CD14-positive monocyte (primary cell): ENCODE data around the gene CFTR. TPM values are rescaled to one million over a fixed set of nuclear protein-coding genes. Genes with fewer than 3 reads are reported as not detected.

Source experiments
- DNase-seq, 3 donors: peaks; one replicate each; pipeline ENCODE4 v3.0.0-alpha.2; 2011 to 2022
- H2AFZ ChIP-seq: 2 replicates; pipeline ENCODE4 v1.6.0; 2012; ENCODE audit warnings: mild to moderate bottlenecking, low read depth, low read length, inconsistent platforms; ENCODE audit not compliant: insufficient read depth, poor library complexity, severe bottlenecking
- H3K27ac ChIP-seq, 2 donors: 1 replicate in 1 of 2; 2 replicates in 1 of 2; pipeline ENCODE4 v1.5.1; 2012 to 2013; ENCODE audit warnings: low read length in 2 of 2, control low read depth in 1 of 2, inconsistent platforms in 1 of 2, low read depth in 1 of 2, mild to moderate bottlenecking in 1 of 2
- H3K27me3 ChIP-seq, 2 donors: one replicate each; pipeline versions ENCODE4 v1.6.0 to v1.6.1; 2011 to 2013; ENCODE audit warnings: low read length in 2 of 2; ENCODE audit not compliant: control insufficient read depth in 2 of 2, insufficient read depth in 2 of 2
- H3K36me3 ChIP-seq, 2 donors: replicated peaks in 1 of 2; 1 replicate in 1 of 2; 2 replicates in 1 of 2; pipeline versions ENCODE4 v1.5.1 to v1.6.1; 2012 to 2013; ENCODE audit warnings: low read length in 2 of 2, control low read depth in 1 of 2, inconsistent platforms in 1 of 2, mild to moderate bottlenecking in 1 of 2; ENCODE audit not compliant: insufficient read depth in 2 of 2, control insufficient read depth in 1 of 2
- H3K4me1 ChIP-seq, 2 donors: 1 replicate in 1 of 2; 2 replicates in 1 of 2; pipeline versions ENCODE4 v1.5.1 to v1.6.1; 2012 to 2013; ENCODE audit warnings: low read length in 2 of 2, control low read depth in 1 of 2, inconsistent platforms in 1 of 2, mild to moderate bottlenecking in 1 of 2, moderate library complexity in 1 of 2; ENCODE audit not compliant: insufficient read depth in 2 of 2, control insufficient read depth in 1 of 2
- H3K4me2 ChIP-seq: replicated peaks from 2 replicates; pipeline ENCODE3; 2012; ENCODE audit warnings: low read length, moderate library complexity, mild to moderate bottlenecking; ENCODE audit not compliant: poor library complexity, severe bottlenecking; ENCODE audit errors: extremely low read depth
- H3K4me3 ChIP-seq, 3 experiments: fragments of 200-600 bp in 1 of 3; sonication (generic) in 1 of 3; replicated peaks in 1 of 3; 1 replicate in 2 of 3; 2 replicates in 1 of 3; pipeline ENCODE4 v1.5.1; 2011 to 2013; ENCODE audit warnings: low read length in 3 of 3, mild to moderate bottlenecking in 3 of 3, control low read depth in 2 of 3, low read depth in 2 of 3, inconsistent platforms in 1 of 3, moderate library complexity in 1 of 3
- H3K79me2 ChIP-seq: 2 replicates; pipeline ENCODE4 v1.6.0; 2012; ENCODE audit warnings: mild to moderate bottlenecking, control low read depth, inconsistent platforms, low read length, moderate library complexity; ENCODE audit not compliant: insufficient read depth
- H3K9ac ChIP-seq: 2 replicates; pipeline ENCODE4 v1.6.0; 2017; ENCODE audit warnings: low read length, mild to moderate bottlenecking; ENCODE audit not compliant: insufficient read depth, poor library complexity, severe bottlenecking
- H3K9me3 ChIP-seq, 2 donors: replicated peaks in 1 of 2; 1 replicate in 1 of 2; 2 replicates in 1 of 2; pipeline versions ENCODE4 v1.5.1 to v1.6.1; 2012 to 2013; ENCODE audit warnings: low read length in 2 of 2, control low read depth in 1 of 2; ENCODE audit not compliant: control insufficient read depth in 1 of 2, insufficient read depth in 1 of 2
- H4K20me1 ChIP-seq: 2 replicates; pipeline ENCODE4 v1.6.0; 2012; ENCODE audit warnings: mild to moderate bottlenecking, low read length, control low read depth, moderate library complexity; ENCODE audit not compliant: insufficient read depth
- H3K27ac Mint-ChIP-seq, 7 donors: one replicate each; pipeline ENCODE4 v1.8.0; 2020; ENCODE audit warnings: mild to moderate bottlenecking in 7 of 7, mixed read lengths in 7 of 7, moderate library complexity in 6 of 7, inconsistent platforms in 2 of 7
- H3K27me3 Mint-ChIP-seq, 3 donors: one replicate each; pipeline ENCODE4 v1.8.0; 2021 to 2022; ENCODE audit warnings: low read depth in 3 of 3, mild to moderate bottlenecking in 3 of 3, mixed read lengths in 3 of 3, moderate library complexity in 3 of 3, inconsistent platforms in 1 of 3
- H3K36me3 Mint-ChIP-seq, 2 donors: one replicate each; pipeline ENCODE4 v1.8.0; 2020; ENCODE audit warnings: mixed read lengths in 2 of 2, inconsistent platforms in 1 of 2, mild to moderate bottlenecking in 1 of 2
- H3K4me1 Mint-ChIP-seq: one replicate; pipeline ENCODE4 v1.8.0; 2020; ENCODE audit warnings: mild to moderate bottlenecking, mixed read lengths
- H3K4me3 Mint-ChIP-seq, 2 donors: one replicate each; pipeline ENCODE4 v1.8.0; 2020; ENCODE audit warnings: mild to moderate bottlenecking in 2 of 2, mixed read lengths in 2 of 2, moderate library complexity in 1 of 2
- H3K9me3 Mint-ChIP-seq, 7 donors: one replicate each; pipeline ENCODE4 v1.8.0; 2020 to 2022; ENCODE audit warnings: mixed read lengths in 7 of 7, mild to moderate bottlenecking in 6 of 7, moderate library complexity in 6 of 7, inconsistent platforms in 2 of 7
- WGBS: methylation state at CpG from one replicate; pipeline ENCODE4 v1.1.5; 2013; ENCODE audit warnings: missing lambda C conversion rate; ENCODE audit not compliant: insufficient coverage; 5-methylcytosine and 5-hydroxymethylcytosine counted together
- intact Hi-C, 2 donors: fragments of 100-400 bp; cut with micrococcal nuclease; formaldehyde crosslinking; loops; one replicate each; pipeline versions ENCODE4 v1.15.0 to v1.15.1; 2023
- polyA plus RNA-seq, 3 donors: library from polyadenylated mRNA; depleted of rRNA in 1 of 3; unstranded in 2 of 3; stranded (reverse) in 1 of 3; fragments of 300-500 nt in 2 of 3; fragments of >200 nt in 1 of 3; fragmentation: Illumina TruSeq in 2 of 3; gene quantifications; 1 replicate in 2 of 3; 2 replicates in 1 of 3; pipeline ENCODE4 v1.2.3, GENCODE V29; 2012 to 2021
- TF ChIP-seq, protein P1 (sequence below): fragments of 200-600 bp; IDR thresholded peaks from one replicate; pipeline ENCODE4 v1.8.0; 2022; ENCODE audit warnings: antibody characterized with exemption, mild to moderate bottlenecking

CFTR gene
- polyA plus RNA-seq, 3 donors, result not detected

GRCh38 chr7:117530390-117530789 lies 50.6 kb downstream of the CFTR start:
- no peak overlapping the region for H3K9ac ChIP-seq
- DNase-seq, result no peak
- no peak overlapping the region for H3K27ac ChIP-seq
- Mint-ChIP-seq H3K36me3 (no peaks in the 10 kb centered on the region), H3K27me3 (no peaks in the 10 kb centered on the region), H3K27ac (no peak overlapping the region), H3K9me3 (no peaks in the 10 kb centered on the region), H3K4me3 (no peak overlapping the region), H3K4me1 (no peaks in the 10 kb centered on the region)
- no peaks in the 10 kb centered on the region for H3K36me3 ChIP-seq
- no peak overlapping the region for H3K4me3 ChIP-seq
- no peaks in the 10 kb centered on the region for H3K4me1 ChIP-seq
- no peaks in the 10 kb centered on the region for H4K20me1 ChIP-seq
- intact Hi-C loops, result no loop called here
- TF ChIP-seq, protein P1, sequence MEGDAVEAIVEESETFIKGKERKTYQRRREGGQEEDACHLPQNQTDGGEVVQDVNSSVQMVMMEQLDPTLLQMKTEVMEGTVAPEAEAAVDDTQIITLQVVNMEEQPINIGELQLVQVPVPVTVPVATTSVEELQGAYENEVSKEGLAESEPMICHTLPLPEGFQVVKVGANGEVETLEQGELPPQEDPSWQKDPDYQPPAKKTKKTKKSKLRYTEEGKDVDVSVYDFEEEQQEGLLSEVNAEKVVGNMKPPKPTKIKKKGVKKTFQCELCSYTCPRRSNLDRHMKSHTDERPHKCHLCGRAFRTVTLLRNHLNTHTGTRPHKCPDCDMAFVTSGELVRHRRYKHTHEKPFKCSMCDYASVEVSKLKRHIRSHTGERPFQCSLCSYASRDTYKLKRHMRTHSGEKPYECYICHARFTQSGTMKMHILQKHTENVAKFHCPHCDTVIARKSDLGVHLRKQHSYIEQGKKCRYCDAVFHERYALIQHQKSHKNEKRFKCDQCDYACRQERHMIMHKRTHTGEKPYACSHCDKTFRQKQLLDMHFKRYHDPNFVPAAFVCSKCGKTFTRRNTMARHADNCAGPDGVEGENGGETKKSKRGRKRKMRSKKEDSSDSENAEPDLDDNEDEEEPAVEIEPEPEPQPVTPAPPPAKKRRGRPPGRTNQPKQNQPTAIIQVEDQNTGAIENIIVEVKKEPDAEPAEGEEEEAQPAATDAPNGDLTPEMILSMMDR, result no peak
- no peaks in the 10 kb centered on the region for H3K9me3 ChIP-seq
- H3K27me3 ChIP-seq, result no peaks in the 10 kb centered on the region
- H2AFZ ChIP-seq, result no peak overlapping the region
- H3K4me2 ChIP-seq, result no peak overlapping the region
- H3K79me2 ChIP-seq, result no peaks in the 10 kb centered on the region

DNA sequence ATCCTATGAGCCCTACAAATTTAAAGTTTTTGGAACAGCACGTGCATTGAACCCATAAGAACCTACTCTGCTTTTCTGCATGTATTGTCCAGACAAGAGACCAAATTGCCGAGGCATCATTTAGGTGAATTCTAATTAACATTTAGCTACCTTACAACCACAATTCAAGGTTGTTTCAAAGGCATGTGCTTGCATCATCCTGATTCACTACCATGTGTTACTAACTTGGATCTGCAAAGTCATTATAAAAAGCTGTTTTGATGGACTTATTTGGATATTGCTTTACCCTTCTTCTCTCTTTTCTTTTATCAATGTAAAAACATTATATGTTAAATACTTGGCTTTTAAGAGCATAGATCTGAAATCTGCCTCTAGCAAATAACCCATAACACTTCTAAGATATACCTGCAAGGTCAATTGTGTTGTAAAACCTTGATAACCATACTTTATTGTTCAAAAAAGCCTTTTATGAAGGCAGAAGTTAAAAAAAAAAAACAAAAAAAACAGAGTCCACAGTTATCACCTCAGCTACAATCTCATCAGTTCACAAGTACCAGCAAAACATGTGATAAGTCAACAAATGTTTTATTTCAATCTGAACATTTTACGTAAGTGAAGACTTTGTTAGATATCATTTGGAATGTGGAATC lies 51.9 kb downstream of the CFTR start:
- H3K27ac Mint-ChIP-seq, result no peak overlapping the region
- TF ChIP-seq, protein P1, result no peak
- Histone ChIP-seq H3K36me3 (no peaks in the 10 kb centered on the region), H3K9ac (no peak overlapping the region), H3K4me3 (no peak overlapping the region), H3K79me2 (no peaks in the 10 kb centered on the region), H2AFZ (no peak overlapping the region), H3K27me3 (no peaks in the 10 kb centered on the region), H3K27ac (no peak overlapping the region), H3K4me1 (no peaks in the 10 kb centered on the region), H3K4me2 (no peak overlapping the region), H4K20me1 (no peaks in the 10 kb centered on the region), H3K9me3 (no peaks in the 10 kb centered on the region)
- H3K27me3 Mint-ChIP-seq, result no peaks in the 10 kb centered on the region
- intact Hi-C loops, result no loop called here
- no peak for DNase-seq
- H3K9me3 Mint-ChIP-seq, result no peaks in the 10 kb centered on the region
- no peak overlapping the region for H3K4me3 Mint-ChIP-seq
- no peaks in the 10 kb centered on the region for H3K4me1 Mint-ChIP-seq
- 100% methylated on average over 2 of the region's 3 CpGs for WGBS
- no peaks in the 10 kb centered on the region for H3K36me3 Mint-ChIP-seq
